GM19351 (cell line): ENCODE measurements around the gene IFT122.
"Not testable (repeated sequence)": the region's sequence is repeated elsewhere in the genome, so short reads cannot be mapped to it uniquely, and the experiment has no call there.

Experiments
- ATAC-seq: cut with Tn5 transposase; IDR thresholded peaks from one replicate; pipeline ENCODE4 v1.9.1; 2021; ENCODE audit warnings: mild to moderate bottlenecking, moderate library complexity; ENCODE audit not compliant: unreplicated experiment

Gene IFT122

DNA sequence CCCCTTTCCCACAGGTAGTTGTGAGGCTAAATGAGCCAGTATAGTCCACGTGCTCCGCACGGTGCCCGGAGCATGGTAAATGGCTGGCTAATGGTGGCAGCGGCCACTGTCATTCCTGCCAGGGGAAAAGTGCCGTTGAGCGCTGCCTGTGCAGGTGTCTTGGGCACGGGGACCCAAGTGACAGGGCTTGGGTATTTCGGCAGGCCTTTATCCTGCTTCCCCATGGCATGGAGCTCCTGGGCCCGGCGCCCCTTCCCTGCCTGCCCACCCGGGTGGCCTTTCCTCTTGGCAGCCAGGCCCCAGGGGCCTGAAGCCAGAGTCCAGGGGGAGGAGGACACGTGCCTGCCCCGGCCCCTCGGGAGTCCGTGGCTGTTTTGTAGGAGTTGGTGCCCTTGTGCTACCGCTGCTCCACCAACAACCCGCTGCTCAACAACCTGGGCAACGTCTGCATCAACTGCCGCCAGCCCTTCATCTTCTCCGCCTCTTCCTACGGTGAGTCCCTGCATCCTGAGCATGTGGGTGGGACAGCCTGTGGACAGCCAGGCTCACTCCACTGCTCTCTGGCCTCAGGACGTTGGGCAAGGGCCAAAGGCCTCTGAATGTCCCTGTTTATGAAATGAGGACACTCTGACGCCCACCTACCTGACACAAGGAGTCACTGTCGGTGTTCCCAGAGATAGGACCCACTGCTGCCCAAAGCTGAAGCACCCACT, 75.2 kb downstream of the IFT122 start:
- not testable (repeated sequence) for ATAC-seq

DNA sequence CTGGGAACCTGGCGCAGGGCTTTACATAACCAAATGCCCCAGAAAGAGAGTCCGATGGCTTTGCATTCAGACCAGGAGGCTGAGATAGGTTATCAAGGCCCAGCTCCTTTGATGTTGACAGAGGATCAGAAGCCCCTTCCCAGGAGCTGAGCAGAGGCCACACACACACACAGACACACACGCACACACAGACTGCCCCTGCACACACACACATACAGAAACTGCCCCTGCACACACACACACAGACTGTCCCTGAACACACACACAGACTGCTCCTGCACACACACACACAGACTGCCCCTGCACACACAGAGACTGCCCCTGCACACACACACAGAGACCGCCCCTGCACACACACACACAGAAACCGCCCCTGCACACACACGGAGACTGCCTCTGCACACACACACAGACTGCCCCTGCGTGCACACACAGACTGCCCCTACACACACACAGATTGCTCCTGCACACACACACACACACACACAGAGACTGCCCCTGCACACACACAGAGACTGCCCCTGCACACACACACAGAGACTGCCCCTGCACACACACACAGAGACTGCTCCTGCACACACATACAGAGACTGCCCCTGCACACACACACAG, 75.9 kb downstream of the IFT122 start:
- not testable (repeated sequence) for ATAC-seq

DNA sequence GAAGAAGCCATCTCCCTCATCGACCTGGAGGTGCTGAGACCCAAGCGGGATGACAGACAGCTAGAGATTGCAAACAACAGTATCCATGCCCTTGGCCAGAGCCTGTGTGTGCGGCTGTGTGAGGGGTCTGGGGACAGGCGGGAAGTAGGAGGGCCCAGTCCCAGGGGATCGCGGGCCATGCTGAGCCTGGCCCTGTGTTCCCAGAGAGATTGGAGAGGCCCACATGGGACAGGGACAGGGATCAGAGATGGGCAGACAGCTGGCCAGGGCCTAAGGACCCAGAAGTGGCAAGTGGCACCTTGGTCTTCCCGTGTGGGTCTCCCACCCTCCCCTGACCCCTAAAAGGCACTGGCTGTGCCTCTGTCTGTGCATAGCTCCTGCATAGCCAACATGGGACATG, 77.5 kb downstream of the IFT122 start:
- ATAC-seq, result no peak

DNA sequence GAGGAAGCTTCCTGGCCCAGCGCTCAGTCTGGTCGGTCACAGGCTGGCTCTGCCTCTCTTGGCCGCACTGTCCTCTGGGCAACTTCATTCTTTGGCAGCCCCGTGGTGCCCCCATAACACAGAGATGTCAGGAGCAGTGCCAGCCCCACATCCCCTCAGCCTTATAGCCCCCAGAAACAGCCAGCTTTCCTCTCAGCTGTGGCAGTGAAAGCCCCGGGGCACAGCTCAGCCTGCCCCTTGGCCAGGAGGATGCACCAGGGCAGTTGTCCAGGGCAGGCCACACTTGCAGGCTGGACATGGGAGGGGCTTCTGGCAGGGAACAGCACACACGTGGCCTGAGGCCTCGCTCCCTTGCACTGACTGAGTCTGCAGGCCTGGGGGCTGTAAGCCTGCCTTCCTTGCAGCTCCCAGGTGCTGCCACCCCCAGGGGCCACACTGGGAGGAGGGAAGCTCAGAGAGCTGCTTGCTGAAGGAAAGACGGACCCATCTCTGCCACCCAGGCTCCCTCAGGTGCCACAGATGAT, 78.1 kb downstream of the IFT122 start:
- no peak for ATAC-seq

DNA sequence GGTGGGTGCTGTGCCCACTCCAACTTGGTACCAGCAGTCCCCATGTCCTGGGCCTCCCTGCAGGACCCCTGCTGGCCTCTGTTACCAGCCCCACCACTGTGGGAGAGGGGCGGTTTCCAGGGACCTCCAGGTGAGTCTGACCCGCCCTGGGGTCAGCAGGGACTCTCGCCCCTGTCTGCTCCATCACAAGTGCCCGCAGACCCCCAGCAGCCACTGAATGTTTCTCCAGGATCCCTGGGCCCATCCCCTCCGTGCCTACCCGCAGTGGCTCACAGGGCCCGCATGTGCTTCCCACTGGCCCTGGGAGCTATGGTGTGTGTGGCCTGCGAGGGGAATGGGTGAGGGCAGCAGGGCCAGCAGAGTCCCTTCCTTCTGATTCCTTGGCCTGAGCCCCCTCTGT, 78.6 kb downstream of the IFT122 start:
- ATAC-seq, result no peak

DNA sequence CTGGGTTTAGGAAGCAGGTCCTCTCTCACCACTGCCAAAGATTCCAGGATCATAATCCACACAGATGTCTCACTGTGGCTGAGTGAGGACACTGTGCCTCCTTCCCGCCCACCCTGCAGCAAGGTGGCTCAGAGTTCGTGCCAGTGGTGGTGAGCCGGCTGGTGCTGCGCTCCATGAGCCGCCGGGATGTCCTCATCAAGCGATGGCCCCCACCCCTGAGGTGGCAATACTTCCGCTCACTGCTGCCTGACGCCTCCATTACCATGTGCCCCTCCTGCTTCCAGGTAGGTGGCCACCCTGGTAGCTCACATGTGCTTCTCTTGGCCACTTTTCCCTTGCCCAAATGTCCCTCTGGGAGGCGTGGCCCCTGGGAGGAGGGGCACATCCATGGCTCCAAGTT, 79.4 kb downstream of the IFT122 start:
- no peak for ATAC-seq

DNA sequence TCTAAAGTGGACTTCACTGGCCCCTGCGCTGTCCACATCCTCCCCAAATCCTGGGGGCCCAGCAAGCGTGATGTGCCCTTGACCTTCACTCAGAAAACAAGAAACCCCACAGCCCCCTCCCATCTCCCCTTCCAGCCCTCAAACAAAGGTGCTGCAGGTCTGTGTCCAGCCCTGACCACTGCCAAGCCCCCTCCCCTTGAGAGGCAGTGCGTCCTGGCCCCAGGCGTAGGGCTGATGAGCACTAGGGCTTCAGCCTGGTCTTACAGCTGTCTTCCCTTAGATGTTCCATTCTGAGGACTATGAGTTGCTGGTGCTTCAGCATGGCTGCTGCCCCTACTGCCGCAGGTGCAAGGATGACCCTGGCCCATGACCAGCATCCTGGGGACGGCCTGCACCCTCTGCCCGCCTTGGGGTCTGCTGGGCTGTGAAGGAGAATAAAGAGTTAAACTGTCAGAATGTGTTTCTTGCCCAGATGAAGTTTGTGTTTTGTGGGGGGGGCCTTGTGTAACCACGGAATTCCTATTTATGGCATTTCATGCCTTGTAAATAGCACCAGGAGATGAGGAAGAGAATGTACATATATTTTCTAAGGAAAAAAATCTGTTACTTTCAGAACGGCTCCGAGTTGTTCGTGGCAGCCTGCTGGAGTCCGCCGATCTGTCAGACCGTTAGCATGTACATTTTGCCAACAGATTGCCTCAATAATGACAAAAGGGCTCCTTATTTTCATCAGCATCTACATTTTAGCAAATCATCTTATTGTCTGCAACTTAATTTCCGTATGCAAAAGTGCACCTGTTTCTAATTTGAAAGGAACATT, 80.1 kb downstream of the IFT122 start:
- no peak for ATAC-seq

DNA sequence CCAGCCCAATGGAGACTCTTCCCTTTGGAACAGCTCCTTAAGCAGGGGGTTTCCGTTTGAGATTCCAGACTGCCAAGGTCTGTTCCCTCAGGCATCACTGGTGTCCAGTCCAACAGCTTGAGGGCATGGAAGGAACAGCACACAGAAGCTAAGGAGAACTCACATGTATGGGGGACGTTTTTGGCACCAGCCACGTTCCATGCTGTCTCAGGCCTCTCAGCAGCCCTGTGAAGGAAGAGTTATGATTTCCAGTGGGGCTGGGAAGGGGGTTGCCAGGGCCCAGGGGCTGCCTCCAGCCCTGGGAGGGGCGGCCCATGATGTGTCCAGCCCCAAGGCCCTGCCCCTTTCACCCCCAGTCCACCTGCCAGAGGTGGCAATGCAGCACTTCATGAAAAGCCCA, 80.9 kb downstream of the IFT122 start:
- ATAC-seq, result no peak

DNA sequence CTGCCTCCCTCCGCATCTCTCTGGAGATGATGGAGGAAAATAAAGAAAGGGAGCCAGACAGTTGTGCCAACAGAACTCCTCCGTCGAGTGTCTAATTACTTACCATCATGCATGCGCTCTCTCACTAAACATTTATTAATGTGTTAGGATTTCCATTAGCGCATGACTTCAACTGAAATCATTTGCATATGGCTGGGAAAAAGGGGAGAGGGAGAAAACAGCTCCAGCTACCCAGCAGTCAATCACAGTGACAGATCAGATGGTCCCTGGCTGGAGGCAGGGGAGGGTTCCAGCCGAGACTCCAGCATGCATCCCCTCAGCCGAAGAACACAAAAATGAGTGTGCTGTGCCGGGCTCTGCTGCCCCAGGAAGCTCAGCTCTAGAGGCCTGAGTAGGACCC, 81.6 kb downstream of the IFT122 start:
- no peak for ATAC-seq

DNA sequence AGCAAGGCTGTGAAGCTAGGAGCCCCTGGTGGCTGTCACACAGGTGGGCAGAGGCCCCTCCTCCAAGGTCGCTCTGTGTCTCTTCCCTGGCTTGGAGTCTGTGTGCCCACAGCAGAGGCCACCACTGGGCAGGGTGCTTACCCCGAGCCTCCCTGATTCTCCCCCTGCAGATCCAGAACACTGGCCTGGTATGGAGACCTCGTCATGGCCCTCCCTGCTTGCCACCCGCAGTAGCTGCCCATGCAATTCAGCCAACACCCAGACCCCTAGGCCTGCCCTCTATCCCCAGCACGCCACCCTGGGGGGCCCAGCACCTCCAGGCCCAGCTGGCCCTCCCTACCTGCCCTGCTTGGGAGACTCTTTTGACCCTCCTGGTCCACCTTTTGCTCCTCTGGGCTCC, 82.9 kb downstream of the IFT122 start:
- ATAC-seq, result no peak

DNA sequence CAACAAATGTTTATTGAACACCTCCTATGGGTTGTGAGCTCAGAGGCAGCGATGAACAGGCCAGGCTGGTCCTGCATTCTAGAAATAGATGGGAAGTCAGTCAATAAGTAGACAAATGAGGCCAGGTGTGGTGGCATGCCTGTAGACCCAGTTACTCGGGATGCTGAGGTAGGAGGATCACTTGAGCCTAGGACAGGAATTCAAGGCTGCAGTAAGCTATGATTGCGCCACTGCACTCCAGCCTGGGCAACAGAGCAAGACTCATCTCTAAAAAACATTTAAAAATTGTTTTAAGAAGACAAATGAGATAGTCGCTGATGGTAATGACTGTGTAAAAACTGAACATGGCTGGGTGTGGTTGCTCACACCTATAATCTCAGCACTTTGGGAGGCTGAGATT, 84.1 kb downstream of the IFT122 start:
- no peak for ATAC-seq

DNA sequence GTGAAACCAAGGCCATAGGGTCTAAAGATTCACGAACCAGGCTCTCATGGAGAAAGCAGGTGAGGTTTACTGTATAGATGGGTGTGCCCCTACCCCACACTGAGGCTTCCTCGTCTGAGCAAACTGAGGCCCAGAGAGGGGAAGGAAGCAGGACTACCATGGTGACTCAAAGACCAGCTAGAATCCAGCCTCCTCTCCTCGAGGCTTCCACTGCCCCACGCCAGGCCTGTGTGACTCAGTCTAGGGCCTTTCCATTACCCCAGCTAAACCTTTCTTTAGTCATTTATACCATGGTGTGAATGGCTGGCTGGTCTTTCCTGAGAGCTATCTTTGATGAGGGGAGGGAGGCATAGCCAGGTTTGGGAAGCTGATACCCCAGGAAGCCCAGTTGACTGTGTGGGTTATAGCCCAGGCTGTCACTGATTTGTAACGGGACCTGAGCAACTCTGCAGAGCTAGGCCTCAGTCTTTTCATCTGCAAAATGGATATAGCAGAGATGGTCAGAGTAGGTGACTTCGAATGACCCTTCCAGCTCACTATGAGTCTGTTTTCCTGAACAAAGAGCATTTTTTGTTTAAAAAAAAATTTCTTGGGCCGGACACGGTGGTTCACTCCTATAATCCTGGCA, 85.4 kb downstream of the IFT122 start:
- no peak for ATAC-seq

DNA sequence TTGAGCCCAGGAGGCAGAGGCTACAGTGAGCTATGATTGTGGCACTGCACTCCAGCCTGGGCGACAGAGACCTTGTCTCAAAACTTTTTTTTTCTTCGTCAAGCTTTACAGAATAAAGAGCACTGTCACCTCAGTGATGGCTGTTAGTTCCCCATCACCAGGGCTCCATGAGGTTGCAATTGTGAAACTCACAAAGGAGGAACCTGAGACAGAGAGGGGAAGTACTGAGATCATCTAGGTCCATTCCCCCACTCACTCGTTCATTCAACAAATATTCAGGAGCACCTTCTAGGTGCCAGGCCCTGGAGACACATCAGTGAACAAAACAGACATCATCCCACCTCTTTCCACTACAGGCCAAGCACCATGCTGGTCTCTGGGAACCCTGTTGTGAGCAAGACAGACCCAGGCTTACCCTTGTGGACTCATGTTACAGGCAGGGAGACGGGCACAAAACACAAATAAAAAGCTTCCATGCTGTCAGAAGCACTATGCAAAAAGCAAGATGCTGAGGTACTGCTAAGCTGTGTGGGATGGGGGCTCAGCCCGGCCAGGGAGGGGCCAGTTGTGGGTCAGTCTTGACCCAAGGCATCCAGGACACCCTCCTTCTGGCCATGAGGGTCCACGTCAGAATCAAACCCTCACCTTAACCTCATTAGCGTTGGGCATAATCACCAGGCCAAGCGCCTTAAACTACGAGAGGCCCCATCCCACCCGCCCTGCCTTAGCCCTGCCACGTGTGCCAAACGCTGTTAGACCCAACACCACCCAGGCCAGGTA, 86.3 kb downstream of the IFT122 start:
- ATAC-seq, result peak; percentile 98

DNA sequence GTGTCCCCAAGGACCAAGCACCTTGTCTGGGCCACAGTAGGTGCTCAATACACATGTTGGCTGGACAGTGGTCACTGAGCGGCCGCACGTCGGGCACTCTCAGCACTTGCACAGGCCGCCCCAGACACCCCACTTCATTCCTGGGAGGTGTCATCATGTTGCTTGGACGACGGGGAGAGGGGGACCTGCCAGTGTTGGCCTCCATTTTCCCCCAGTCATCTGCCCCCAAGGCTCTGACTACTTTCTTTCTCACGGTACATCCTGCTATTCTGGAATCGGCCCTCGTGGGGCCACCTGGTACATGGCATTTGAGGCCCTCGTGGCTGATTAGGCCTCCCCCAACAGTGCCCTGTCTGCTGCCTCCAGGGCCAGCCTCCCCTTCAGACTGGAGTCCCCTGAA, 87.2 kb downstream of the IFT122 start:
- no peak for ATAC-seq

DNA sequence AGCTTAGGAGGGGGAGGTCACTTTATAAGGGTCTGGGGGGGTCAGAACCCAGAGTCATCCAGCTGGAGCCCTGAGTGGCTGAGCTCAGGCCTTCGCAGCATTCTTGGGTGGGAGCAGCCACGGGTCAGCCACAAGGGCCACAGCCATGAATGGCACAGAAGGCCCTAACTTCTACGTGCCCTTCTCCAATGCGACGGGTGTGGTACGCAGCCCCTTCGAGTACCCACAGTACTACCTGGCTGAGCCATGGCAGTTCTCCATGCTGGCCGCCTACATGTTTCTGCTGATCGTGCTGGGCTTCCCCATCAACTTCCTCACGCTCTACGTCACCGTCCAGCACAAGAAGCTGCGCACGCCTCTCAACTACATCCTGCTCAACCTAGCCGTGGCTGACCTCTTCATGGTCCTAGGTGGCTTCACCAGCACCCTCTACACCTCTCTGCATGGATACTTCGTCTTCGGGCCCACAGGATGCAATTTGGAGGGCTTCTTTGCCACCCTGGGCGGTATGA, 88.6 kb downstream of the IFT122 start, which contains the start of gene RHO:
RHO (plus strand) TSS at position 51 of the 512 bp plus-strand sequence; CDS start at position 146, 95 bp downstream.
- ATAC-seq, result no peak

DNA sequence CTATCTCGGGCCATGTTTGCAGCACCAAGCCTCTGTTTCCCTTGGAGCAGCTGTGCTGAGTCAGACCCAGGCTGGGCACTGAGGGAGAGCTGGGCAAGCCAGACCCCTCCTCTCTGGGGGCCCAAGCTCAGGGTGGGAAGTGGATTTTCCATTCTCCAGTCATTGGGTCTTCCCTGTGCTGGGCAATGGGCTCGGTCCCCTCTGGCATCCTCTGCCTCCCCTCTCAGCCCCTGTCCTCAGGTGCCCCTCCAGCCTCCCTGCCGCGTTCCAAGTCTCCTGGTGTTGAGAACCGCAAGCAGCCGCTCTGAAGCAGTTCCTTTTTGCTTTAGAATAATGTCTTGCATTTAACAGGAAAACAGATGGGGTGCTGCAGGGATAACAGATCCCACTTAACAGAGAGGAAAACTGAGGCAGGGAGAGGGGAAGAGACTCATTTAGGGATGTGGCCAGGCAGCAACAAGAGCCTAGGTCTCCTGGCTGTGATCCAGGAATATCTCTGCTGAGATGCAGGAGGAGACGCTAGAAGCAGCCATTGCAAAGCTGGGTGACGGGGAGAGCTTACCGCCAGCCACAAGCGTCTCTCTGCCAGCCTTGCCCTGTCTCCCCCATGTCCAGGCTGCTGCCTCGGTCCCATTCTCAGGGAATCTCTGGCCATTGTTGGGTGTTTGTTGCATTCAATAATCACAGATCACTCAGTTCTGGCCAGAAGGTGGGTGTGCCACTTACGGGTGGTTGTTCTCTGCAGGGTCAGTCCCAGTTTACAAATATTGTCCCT, 89.6 kb downstream of the IFT122 start:
- ATAC-seq, result no peak

DNA sequence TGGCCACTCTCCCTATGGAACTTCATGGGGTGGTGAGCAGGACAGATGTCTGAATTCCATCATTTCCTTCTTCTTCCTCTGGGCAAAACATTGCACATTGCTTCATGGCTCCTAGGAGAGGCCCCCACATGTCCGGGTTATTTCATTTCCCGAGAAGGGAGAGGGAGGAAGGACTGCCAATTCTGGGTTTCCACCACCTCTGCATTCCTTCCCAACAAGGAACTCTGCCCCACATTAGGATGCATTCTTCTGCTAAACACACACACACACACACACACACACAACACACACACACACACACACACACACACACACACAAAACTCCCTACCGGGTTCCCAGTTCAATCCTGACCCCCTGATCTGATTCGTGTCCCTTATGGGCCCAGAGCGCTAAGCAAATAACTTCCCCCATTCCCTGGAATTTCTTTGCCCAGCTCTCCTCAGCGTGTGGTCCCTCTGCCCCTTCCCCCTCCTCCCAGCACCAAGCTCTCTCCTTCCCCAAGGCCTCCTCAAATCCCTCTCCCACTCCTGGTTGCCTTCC, 90.3 kb downstream of the IFT122 start:
- no peak for ATAC-seq

DNA sequence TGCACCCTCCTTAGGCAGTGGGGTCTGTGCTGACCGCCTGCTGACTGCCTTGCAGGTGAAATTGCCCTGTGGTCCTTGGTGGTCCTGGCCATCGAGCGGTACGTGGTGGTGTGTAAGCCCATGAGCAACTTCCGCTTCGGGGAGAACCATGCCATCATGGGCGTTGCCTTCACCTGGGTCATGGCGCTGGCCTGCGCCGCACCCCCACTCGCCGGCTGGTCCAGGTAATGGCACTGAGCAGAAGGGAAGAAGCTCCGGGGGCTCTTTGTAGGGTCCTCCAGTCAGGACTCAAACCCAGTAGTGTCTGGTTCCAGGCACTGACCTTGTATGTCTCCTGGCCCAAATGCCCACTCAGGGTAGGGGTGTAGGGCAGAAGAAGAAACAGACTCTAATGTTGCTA, 90.8 kb downstream of the IFT122 start:
- ATAC-seq, result no peak

DNA sequence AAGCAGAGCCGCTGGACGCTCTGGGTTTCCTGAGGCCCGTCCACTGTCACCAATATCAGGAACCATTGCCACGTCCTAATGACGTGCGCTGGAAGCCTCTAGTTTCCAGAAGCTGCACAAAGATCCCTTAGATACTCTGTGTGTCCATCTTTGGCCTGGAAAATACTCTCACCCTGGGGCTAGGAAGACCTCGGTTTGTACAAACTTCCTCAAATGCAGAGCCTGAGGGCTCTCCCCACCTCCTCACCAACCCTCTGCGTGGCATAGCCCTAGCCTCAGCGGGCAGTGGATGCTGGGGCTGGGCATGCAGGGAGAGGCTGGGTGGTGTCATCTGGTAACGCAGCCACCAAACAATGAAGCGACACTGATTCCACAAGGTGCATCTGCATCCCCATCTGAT, 91.7 kb downstream of the IFT122 start:
- no peak for ATAC-seq
